GM12878 (cell line): ENCODE results near the gene MXRA8. TPM values are rescaled to one million over a fixed set of nuclear protein-coding genes. Genes with fewer than 3 reads are reported as not detected.

ENCODE experiments used
- ATAC-seq: fragments of 200-7000 bp; cut with Tn5 transposase; 3 replicates; pipeline ENCODE4 v1.9.1; 2020; ENCODE audit warnings: mild to moderate bottlenecking, moderate library complexity
- BruUV-seq: library from RNA; stranded (reverse); fragments of 400-500 nt; replicated peaks from 2 replicates; lab custom pipeline; 2021; lab: Mats Ljungman, UMichigan
- CTCF ChIA-PET: fragments of 300-600 bp; sonication (Branson Sonifier 250); formaldehyde crosslinking; extraction: SDS; loops from one replicate; lab custom pipeline; 2021; ENCODE audit warnings: inconsistent platforms; lab: Yijun Ruan, JAX
- POLR2A ChIA-PET: fragments of 350-600 bp; formaldehyde crosslinking; extraction: SDS; loops from one replicate; lab custom pipeline; 2021; ENCODE audit warnings: inconsistent platforms; lab: Charles Lee
- RAD21 ChIA-PET: fragments of 300-600 bp; sonication (Branson Sonifier 250); formaldehyde crosslinking; loops from one replicate; lab custom pipeline; 2023; ENCODE audit warnings: antibody characterized with exemption; ENCODE audit not compliant: unreplicated experiment; lab: Charles Lee
- SMC1A ChIA-PET: fragments of 300-600 bp; sonication (Branson Sonifier 250); formaldehyde crosslinking; loops from one replicate; lab custom pipeline; 2023; ENCODE audit not compliant: unreplicated experiment, uncharacterized antibody; lab: Charles Lee
- DNase-seq: peaks from one replicate; pipeline ENCODE4 v3.0.0-alpha.2; 2011; ENCODE audit warnings: low read depth, low spot score
- FAIRE-seq: peaks from 3 replicates; lab custom pipeline; 2011; peaks lifted over from hg19 to GRCh38; lab: Jason Lieb, UNC
- H2AFZ ChIP-seq: 2 replicates; pipeline ENCODE4 v1.6.0; 2011; ENCODE audit warnings: low read depth, low read length, control low read depth; ENCODE audit not compliant: control insufficient read depth
- H3K27ac ChIP-seq: 2 replicates; pipeline ENCODE4 v1.5.1; 2011; ENCODE audit warnings: control low read depth; ENCODE audit not compliant: control insufficient read depth, insufficient read depth
- H3K27me3 ChIP-seq, 2 experiments: replicated peaks in 1 of 2; 2 replicates each; pipeline versions ENCODE4 v1.6.0 to v1.6.1; 2011; ENCODE audit warnings: low read length in 1 of 2; ENCODE audit not compliant: control insufficient read depth in 2 of 2, insufficient read depth in 2 of 2
- H3K36me3 ChIP-seq, 2 experiments: 2 replicates each; pipeline ENCODE4 v1.5.1; 2011; ENCODE audit warnings: low read length in 1 of 2; ENCODE audit not compliant: control insufficient read depth in 2 of 2, insufficient read depth in 2 of 2
- H3K4me1 ChIP-seq: 2 replicates; pipeline ENCODE4 v1.6.1; 2011; ENCODE audit warnings: mild to moderate bottlenecking, low read length, moderate library complexity, mixed read lengths; ENCODE audit not compliant: control insufficient read depth, insufficient read depth
- H3K4me2 ChIP-seq: 2 replicates; pipeline ENCODE4 v1.6.0; 2011; ENCODE audit warnings: control low read depth; ENCODE audit not compliant: control insufficient read depth, insufficient read depth
- H3K4me3 ChIP-seq: fragments of 200-600 bp; sonication (generic); 2 replicates; pipeline ENCODE4 v1.5.1; 2016
- H3K79me2 ChIP-seq: 2 replicates; pipeline ENCODE4 v1.6.0; 2011; ENCODE audit warnings: low read length; ENCODE audit not compliant: control insufficient read depth, insufficient read depth
- H3K9ac ChIP-seq: 2 replicates; pipeline ENCODE4 v1.8.0; 2011; ENCODE audit warnings: low read length, control low read depth, mixed read lengths; ENCODE audit not compliant: control insufficient read depth, insufficient read depth
- H3K9me3 ChIP-seq: replicated peaks from 3 replicates; pipeline ENCODE4 v1.5.1; 2011; ENCODE audit warnings: mild to moderate bottlenecking, low read length; ENCODE audit not compliant: control insufficient read depth, insufficient read depth
- H4K20me1 ChIP-seq: 2 replicates; pipeline ENCODE4 v1.6.0; 2011; ENCODE audit not compliant: control insufficient read depth, insufficient read depth
- ASH2L ChIP-seq: fragments of 300-600, 200-600 bp; sonication (generic); IDR thresholded peaks from 2 replicates; pipeline ENCODE4 v1.6.1; 2017; ENCODE audit warnings: low read depth, mild to moderate bottlenecking, borderline replicate concordance
- EGR1 ChIP-seq, 2 experiments: IDR thresholded peaks; 1 replicate in 1 of 2; 2 replicates in 1 of 2; pipeline ENCODE4 v1.6.1; 2011 to 2012; ENCODE audit warnings: low read depth in 2 of 2, low read length in 2 of 2, borderline replicate concordance in 1 of 2, mild to moderate bottlenecking in 1 of 2, moderate library complexity in 1 of 2
- IRF5 ChIP-seq: fragments of 450-650 bp; IDR thresholded peaks from 2 replicates; pipeline ENCODE4 v1.6.1; 2017; ENCODE audit warnings: borderline replicate concordance
- MXI1 ChIP-seq: fragments of 150-350 bp; IDR thresholded peaks from 2 replicates; pipeline ENCODE4 v1.6.1; 2011; ENCODE audit warnings: low read depth, mild to moderate bottlenecking, inconsistent platforms, low read length, improper control_type of control experiment
- SUZ12 ChIP-seq: fragments of 200-600 bp; sonication (generic); IDR thresholded peaks from one replicate; pipeline ENCODE4 v1.6.1; 2018; ENCODE audit warnings: antibody characterized with exemption, mild to moderate bottlenecking; ENCODE audit not compliant: unreplicated experiment
- ZSCAN29 ChIP-seq: fragments of 450-650 bp; IDR thresholded peaks from 2 replicates; pipeline ENCODE4 v1.6.1; 2017; ENCODE audit warnings: mild to moderate bottlenecking, moderate library complexity
- WGBS: methylation state at CpG from one replicate; pipeline ENCODE4 v1.1.6; 2016; ENCODE audit warnings: low lambda C conversion rate; ENCODE audit not compliant: insufficient replicate concordance, insufficient coverage; ENCODE audit errors: missing lambda C conversion rate; 5-methylcytosine and 5-hydroxymethylcytosine counted together
- in situ Hi-C: fragments of 300-500 bp; cut with MboI; formaldehyde crosslinking; loops from 9 replicates; pipeline ENCODE4 v1.14.3; 2018; ENCODE audit warnings: mixed read lengths
- intact Hi-C: fragments of 100-400 bp; cut with micrococcal nuclease; formaldehyde crosslinking; loops from one replicate; pipeline ENCODE4 v1.14.2; 2022; ENCODE audit not compliant: unreplicated experiment
- polyA plus RNA-seq, 11 experiments: library from polyadenylated mRNA; depleted of rRNA in 4 of 11; unstranded in 6 of 11; stranded (reverse) in 5 of 11; fragments of >200 nt; fragmentation: Nextera tagmentation in 4 of 11; fragmentation: Illumina TruSeq in 1 of 11; extraction: Ambion mirVana in 4 of 11; extraction: Trizol in 1 of 11; gene quantifications; 1 replicate in 1 of 11; 2 replicates in 10 of 11; pipeline versions ENCODE4 v1.2.1 to v1.2.3, GENCODE V29; 2011 to 2016; ENCODE audit warnings: inconsistent platforms in 2 of 11, missing spikeins in 2 of 11, low read depth in 1 of 11
- total RNA-seq, 4 experiments: library from RNA; depleted of rRNA in 3 of 4; stranded (reverse); fragments of >200 nt in 3 of 4; fragmentation: Illumina TruSeq in 1 of 4; extraction: Trizol in 1 of 4; gene quantifications; 2 replicates each; pipeline versions ENCODE4 v1.2.1 to v1.2.3, GENCODE V29; 2013 to 2021
- TF ChIP-seq, protein P1 (sequence below): IDR thresholded peaks from 2 replicates; pipeline ENCODE4 v1.6.1; 2011; ENCODE audit warnings: low read depth, mild to moderate bottlenecking, low read length, moderate library complexity, borderline replicate concordance; ENCODE audit errors: extremely low read depth

The MXRA8 gene
- total and polyA plus RNA-seq, 10 of the 15 experiments (the other 5 are each of a cell fraction or from before 2014, with no cell fraction given), result 0.11 to 0.54 (median 0.21) TPM; not detected in 6

DNA sequence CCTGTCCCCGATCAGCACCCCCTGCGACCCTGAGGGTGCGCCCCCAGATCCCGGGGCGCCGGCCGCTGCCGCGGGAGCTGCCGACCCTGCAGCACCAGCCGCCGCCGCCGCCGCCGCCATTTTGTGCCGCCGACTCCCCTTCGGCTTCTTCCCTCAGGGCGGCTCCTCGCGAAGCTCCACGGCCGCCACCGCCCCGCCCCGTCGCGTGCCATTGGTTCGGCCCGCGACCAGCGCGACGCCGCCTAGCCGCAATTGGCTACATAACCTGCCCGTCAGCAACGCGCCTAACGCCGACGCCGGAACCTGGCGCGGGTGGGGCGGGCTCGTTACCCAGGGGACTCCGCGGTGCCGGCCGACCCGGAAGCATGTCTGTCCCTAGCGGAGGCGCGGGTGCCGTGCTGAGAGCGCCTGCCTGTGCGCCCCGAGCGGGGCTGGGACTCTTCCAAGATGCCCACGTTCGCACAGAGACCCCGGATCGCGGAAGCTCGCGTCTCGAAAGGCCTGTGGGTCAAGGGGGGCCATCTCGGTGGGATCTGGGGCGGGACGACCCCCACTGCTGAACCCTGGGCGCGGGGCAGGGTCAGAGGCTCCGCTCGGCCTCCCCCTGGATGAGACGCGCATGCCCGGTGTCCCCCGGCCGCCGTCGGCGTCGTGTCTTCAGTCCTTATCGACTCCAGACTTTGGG, 41.0 kb upstream of the MXRA8 start, which contains the start of gene CCNL2 (continued):
- TF ChIP-seq SUZ12 (no peak), IRF5 (no peak), MXI1 (peak; percentile 90)
- TF ChIP-seq, protein P1, sequence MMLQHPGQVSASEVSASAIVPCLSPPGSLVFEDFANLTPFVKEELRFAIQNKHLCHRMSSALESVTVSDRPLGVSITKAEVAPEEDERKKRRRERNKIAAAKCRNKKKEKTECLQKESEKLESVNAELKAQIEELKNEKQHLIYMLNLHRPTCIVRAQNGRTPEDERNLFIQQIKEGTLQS, result no peak

GRCh38 chr1:1398677-1399186, 40.4 kb upstream of the MXRA8 start:
- H3K4me2 ChIP-seq, result peak overlapping the region; percentile 58; the same call in 1 of the 2 replicates

More at GRCh38 chr1:1398677-1399186, 40.4 kb upstream of the MXRA8 start:
- H3K9ac ChIP-seq, result peak overlapping the region; percentile 80
- FAIRE-seq (no peak), DNase-seq (no peak), ATAC-seq (peak; percentile 1)
- in situ Hi-C loops, result no loop called here
- TF ChIP-seq ASH2L, result 0 out of 2 replicates have a peak, but pooled peaks have one; percentile 31
- peak in 1 of 2 experiments; percentile 46; a peak in 2 of 3 replicates for TF ChIP-seq EGR1 (IDR thresholded peaks at IDR 0.05; ENCODE audit: borderline replicate concordance in 1 of 2, low read depth in 2 of 2, low read length in 2 of 2)
- no peak for TF ChIP-seq ZSCAN29
- H4K20me1 ChIP-seq, result no peaks in the 10 kb centered on the region; the same call in 1 of the 2 replicates
- H3K4me3 ChIP-seq, result peak overlapping the region; percentile 91
- intact Hi-C loops, result loop anchor here (2.0 kb wide), 2 partner anchors 42 to 50 kb away; partner anchors contain the start of gene DVL1
- H3K27ac ChIP-seq, result peak overlapping the region; percentile 84
- ChIA-PET POLR2A (interaction anchor here (0.6 to 2.2 kb wide), 14 partner anchors 9 to 510 kb away, joined by 3 to 17 read pairs (median 4); partner anchors contain the start of genes AURKAIP1 and MRPL20), CTCF (interaction anchor here (0.8 to 2.7 kb wide), 10 partner anchors 9 to 107 kb away, joined by 3 to 6 read pairs (median 4); no protein-coding TSS in a partner anchor), SMC1A (interaction anchor here (0.8 to 1.4 kb wide), 3 partner anchors 12 to 107 kb away, joined by 3 read pairs; no protein-coding TSS in a partner anchor), RAD21 (interaction anchor here (1.0 kb wide), 2 partner anchors 24 to 26 kb away, joined by 3 to 4 read pairs; partner anchors contain the start of gene AURKAIP1)
- no peaks in the 10 kb centered on the region for H3K27me3 ChIP-seq
- peaks cover 57% of the 10 kb centered on the region for H3K79me2 ChIP-seq
- BruUV-seq, result no TSS peak
- WGBS, result under 1% methylated on average over 44 of the region's 54 CpGs
- H3K9me3 ChIP-seq, result no peaks in the 10 kb centered on the region
- H2AFZ ChIP-seq, result peak overlapping the region; percentile 86
- peaks cover 26% of the 10 kb centered on the region for H3K4me1 ChIP-seq
- H3K36me3 ChIP-seq, result peaks cover 23 to 31% of the 10 kb centered on the region in 2 experiments
